Kidney (tissue), 14 donors: ENCODE results near the gene SEMA3C. TPM values are rescaled to one million over a fixed set of nuclear protein-coding genes. Genes with fewer than 3 reads are reported as not detected.

Experiments used
- DNase-seq, 5 donors: peaks; one replicate each; pipeline ENCODE4 v3.0.0-alpha.2; 2013 to 2020
- FAIRE-seq: peaks from 2 replicates; lab custom pipeline; 2012; peaks lifted over from hg19 to GRCh38; lab: Jason Lieb, UNC
- H3K27ac ChIP-seq, 2 donors: one replicate each; pipeline ENCODE4 v1.7.0; 2013; ENCODE audit warnings: low read depth in 2 of 2, low read length in 2 of 2, inconsistent platforms in 1 of 2
- H3K27me3 ChIP-seq: one replicate; pipeline ENCODE4 v1.7.1; 2013; ENCODE audit warnings: low read length, inconsistent platforms; ENCODE audit not compliant: control insufficient read depth, insufficient read depth
- H3K36me3 ChIP-seq, 3 donors: one replicate each; pipeline versions ENCODE4 v1.7.0 to v1.7.1; 2013; ENCODE audit warnings: low read length in 3 of 3, control low read depth in 1 of 3, inconsistent platforms in 1 of 3; ENCODE audit not compliant: insufficient read depth in 3 of 3, control insufficient read depth in 2 of 3
- H3K4me1 ChIP-seq, 3 donors: one replicate each; pipeline versions ENCODE4 v1.7.0 to v1.7.1; 2013; ENCODE audit warnings: low read length in 3 of 3, inconsistent platforms in 1 of 3, low read depth in 1 of 3; ENCODE audit not compliant: control insufficient read depth in 2 of 3, insufficient read depth in 2 of 3
- H3K4me3 ChIP-seq, 3 donors: one replicate each; pipeline versions ENCODE4 v1.7.0 to v1.8.1; 2013; ENCODE audit warnings: low read length in 3 of 3, control low read depth in 1 of 3, inconsistent platforms in 1 of 3
- H3K9ac ChIP-seq, 3 donors: one replicate each; pipeline versions ENCODE4 v1.7.0 to v1.7.1; 2013; ENCODE audit warnings: low read length in 3 of 3, control low read depth in 1 of 3, inconsistent platforms in 1 of 3
- H3K9me3 ChIP-seq, 3 donors: one replicate each; pipeline versions ENCODE4 v1.7.0 to v1.7.1; 2013; ENCODE audit warnings: low read length in 3 of 3, control low read depth in 1 of 3, inconsistent platforms in 1 of 3; ENCODE audit not compliant: control insufficient read depth in 2 of 3, insufficient read depth in 1 of 3
- intact Hi-C: fragments of 100-400 bp; cut with DNase I; formaldehyde crosslinking; loops from one replicate; pipeline ENCODE4 v1.11.1; 2022
- polyA plus RNA-seq: library from polyadenylated mRNA; stranded (reverse); fragments of 350-450 nt; fragmentation: Illumina TruSeq; extraction: RNeasy Lipid Tissue Mini Kit (QIAGEN cat#74804); gene quantifications from one replicate; pipeline ENCODE4 v1.2.3, GENCODE V29; 2014; ENCODE audit warnings: low read depth, low replicate concordance; ENCODE audit not compliant: insufficient read depth
- total RNA-seq: library from RNA; stranded (reverse); fragmentation: NEBNext Ultra II Directional; extraction: Animal tissue kit (Norgen Biotek cat#: 25700); gene quantifications from one replicate; pipeline ENCODE4 v1.2.1, GENCODE V29; 2021
- TF ChIP-seq, protein P1 (sequence below): IDR thresholded peaks from 3 replicates; pipeline ENCODE4 v1.5.1; 2012; ENCODE audit warnings: mild to moderate bottlenecking, moderate library complexity, borderline replicate concordance; ENCODE audit not compliant: insufficient read depth; ENCODE audit errors: extremely low read depth
- donor health status: control.
- donor health status: control.
- donor health status: control.
- donor health status: control.
- donor health status: control.
- donor health status: DM: yes; HTN: yes; CAD: no.
- donor health status: Normal renal cell carcinoma (clear cell type).

The SEMA3C gene
- total and polyA plus RNA-seq, 2 donors from 2014 or later, result 3.9 to 17.2 TPM

DNA sequence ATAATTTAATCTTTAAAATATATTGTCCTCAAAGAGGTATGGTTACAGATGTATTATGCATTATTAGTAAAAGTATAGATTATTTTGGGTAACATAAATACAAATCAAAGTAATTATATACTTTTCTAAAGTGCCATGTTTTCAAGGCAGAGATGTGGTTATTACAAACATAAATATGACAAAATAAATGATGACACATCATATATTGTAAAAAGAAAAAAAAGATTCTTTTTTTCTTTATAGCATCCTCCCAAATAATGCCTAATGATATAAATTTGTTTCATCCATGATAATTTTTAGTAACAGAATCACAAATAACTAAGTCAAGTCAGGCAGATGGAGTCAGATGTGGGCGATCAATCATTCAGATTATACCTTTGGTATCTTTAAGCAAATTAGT lies 29.3 kb downstream of the SEMA3C start:
- no peak overlapping the region for H3K9ac ChIP-seq
- no peaks in the 10 kb centered on the region for H3K36me3 ChIP-seq
- no peaks in the 10 kb centered on the region for H3K9me3 ChIP-seq
- H3K4me1 ChIP-seq, result no peaks in the 10 kb centered on the region
- no peaks in the 10 kb centered on the region for H3K27me3 ChIP-seq
- intact Hi-C loops, result no loop called here
- no peak overlapping the region for H3K27ac ChIP-seq
- TF ChIP-seq, protein P1, sequence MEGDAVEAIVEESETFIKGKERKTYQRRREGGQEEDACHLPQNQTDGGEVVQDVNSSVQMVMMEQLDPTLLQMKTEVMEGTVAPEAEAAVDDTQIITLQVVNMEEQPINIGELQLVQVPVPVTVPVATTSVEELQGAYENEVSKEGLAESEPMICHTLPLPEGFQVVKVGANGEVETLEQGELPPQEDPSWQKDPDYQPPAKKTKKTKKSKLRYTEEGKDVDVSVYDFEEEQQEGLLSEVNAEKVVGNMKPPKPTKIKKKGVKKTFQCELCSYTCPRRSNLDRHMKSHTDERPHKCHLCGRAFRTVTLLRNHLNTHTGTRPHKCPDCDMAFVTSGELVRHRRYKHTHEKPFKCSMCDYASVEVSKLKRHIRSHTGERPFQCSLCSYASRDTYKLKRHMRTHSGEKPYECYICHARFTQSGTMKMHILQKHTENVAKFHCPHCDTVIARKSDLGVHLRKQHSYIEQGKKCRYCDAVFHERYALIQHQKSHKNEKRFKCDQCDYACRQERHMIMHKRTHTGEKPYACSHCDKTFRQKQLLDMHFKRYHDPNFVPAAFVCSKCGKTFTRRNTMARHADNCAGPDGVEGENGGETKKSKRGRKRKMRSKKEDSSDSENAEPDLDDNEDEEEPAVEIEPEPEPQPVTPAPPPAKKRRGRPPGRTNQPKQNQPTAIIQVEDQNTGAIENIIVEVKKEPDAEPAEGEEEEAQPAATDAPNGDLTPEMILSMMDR, result no peak
- H3K4me3 ChIP-seq, result no peak overlapping the region
- FAIRE-seq, result no peak
- DNase-seq, result no peak

- FAIRE-seq, result no peak
Measured at GRCh38 chr7:80885757-80886156, 33.1 kb downstream of the SEMA3C start.

GRCh38 chr7:80884511-80885195 lies 34.2 kb downstream of the SEMA3C start:
- Histone ChIP-seq H3K27ac (no peak overlapping the region), H3K4me1 (no peaks in the 10 kb centered on the region), H3K4me3 (no peak overlapping the region), H3K27me3 (no peaks in the 10 kb centered on the region), H3K9ac (no peak overlapping the region), H3K9me3 (no peaks in the 10 kb centered on the region), H3K36me3 (no peaks in the 10 kb centered on the region)
- FAIRE-seq (no peak), DNase-seq (no peak)
- TF ChIP-seq, protein P1, result no peak
- intact Hi-C loops, result no loop called here

More at GRCh38 chr7:80885757-80886156, 33.1 kb downstream of the SEMA3C start:
- H3K4me3 ChIP-seq, result no peak overlapping the region
- no peaks in the 10 kb centered on the region for H3K36me3 ChIP-seq
- no peak overlapping the region for H3K27ac ChIP-seq
- DNase-seq, result no peak
- no peaks in the 10 kb centered on the region for H3K27me3 ChIP-seq
- H3K4me1 ChIP-seq, result no peaks in the 10 kb centered on the region
- H3K9me3 ChIP-seq, result no peaks in the 10 kb centered on the region
- intact Hi-C loops, result no loop called here
- H3K9ac ChIP-seq, result no peak overlapping the region
- TF ChIP-seq, protein P1, result no peak
